K562 (cell line): Measurements from ENCODE around the gene PRUNE1. TPM values are rescaled to one million over a fixed set of nuclear protein-coding genes. Genes with fewer than 3 reads are reported as not detected.

Experiments
- BCL6 ChIP-seq: fragments of 250-450 bp; sonication (Bioruptor Pico); IDR thresholded peaks from 2 replicates; pipeline ENCODE4 v1.4.0; 2020
- BRF2 ChIP-seq: IDR thresholded peaks from 3 replicates; pipeline ENCODE4 v1.6.1; 2011; ENCODE audit warnings: borderline replicate concordance, mild to moderate bottlenecking; ENCODE audit not compliant: insufficient read length, insufficient read depth
- CEBPB ChIP-seq: fragments of 450-650 bp; IDR thresholded peaks from 2 replicates; pipeline ENCODE4 v1.6.1; 2016; ENCODE audit warnings: missing genetic modification characterization, missing compliant biosample characterization
- CHCHD3 ChIP-seq: fragments of 250-450 bp; sonication (Bioruptor Pico); IDR thresholded peaks from 2 replicates; pipeline ENCODE4 v2.1.2; 2022; ENCODE audit warnings: mild to moderate bottlenecking
- HNRNPUL1 ChIP-seq: fragments of 200-400 bp; formaldehyde crosslinking; IDR thresholded peaks from 2 replicates; pipeline ENCODE4 v1.6.1; 2017; ENCODE audit warnings: low read length
- JUN ChIP-seq, 2 experiments: sonication (generic) in 1 of 2; formaldehyde crosslinking in 1 of 2; IDR thresholded peaks; 2 replicates each; pipeline versions ENCODE4 v1.6.1 to v1.8.0; 2012 to 2022; ENCODE audit warnings: borderline replicate concordance in 2 of 2, mild to moderate bottlenecking in 2 of 2, improper control_type of control experiment in 1 of 2, low read depth in 1 of 2, low read length in 1 of 2, missing genetic modification reagents in 1 of 2
- MBD2 ChIP-seq: sonication (generic); IDR thresholded peaks from 2 replicates; pipeline ENCODE4 v1.6.1; 2016; ENCODE audit warnings: low read depth, borderline replicate concordance
- MTA2 ChIP-seq: fragments of 450-650 bp; IDR thresholded peaks from 2 replicates; pipeline ENCODE4 v1.6.1; 2016; ENCODE audit warnings: low read depth
- MYBL2 ChIP-seq, 2 experiments: fragments of 450-650 bp in 1 of 2; sonication (generic) in 1 of 2; formaldehyde crosslinking in 1 of 2; IDR thresholded peaks; 2 replicates each; pipeline versions ENCODE4 v1.6.1 to v1.8.1; 2017 to 2022; ENCODE audit warnings: borderline replicate concordance in 1 of 2, inconsistent platforms in 1 of 2, low read depth in 1 of 2, mild to moderate bottlenecking in 1 of 2, missing genetic modification reagents in 1 of 2, moderate library complexity in 1 of 2
- NFRKB ChIP-seq: fragments of 450-650 bp; IDR thresholded peaks from 2 replicates; pipeline ENCODE4 v1.6.1; 2016; ENCODE audit warnings: low read depth
- RAD51 ChIP-seq: fragments of 450-650 bp; IDR thresholded peaks from 2 replicates; pipeline ENCODE4 v1.7.1; 2016; ENCODE audit warnings: low read depth, mild to moderate bottlenecking, borderline replicate concordance
- SNRNP70 ChIP-seq: fragments of 200-400 bp; formaldehyde crosslinking; optimal IDR thresholded peaks from 2 replicates; pipeline ENCODE3; 2017; ENCODE audit warnings: low read depth, low read length
- STAT5A ChIP-seq: IDR thresholded peaks from 2 replicates; pipeline ENCODE4 v1.6.1; 2012; ENCODE audit warnings: low read length, inconsistent platforms, borderline replicate concordance
- TEAD2 ChIP-seq: fragments of 450-650 bp; IDR thresholded peaks from 2 replicates; pipeline ENCODE4 v1.6.1; 2016; ENCODE audit warnings: missing genetic modification characterization, control low read depth, missing compliant biosample characterization
- TFE3 ChIP-seq: fragments of 450-650 bp; formaldehyde crosslinking; IDR thresholded peaks from 2 replicates; pipeline ENCODE4 v1.4.0; 2020; ENCODE audit warnings: mild to moderate bottlenecking, mixed read lengths
- USF1 ChIP-seq: sonication (generic); formaldehyde crosslinking; IDR thresholded peaks from 2 replicates; pipeline ENCODE4 v1.9.0; 2022; ENCODE audit warnings: mild to moderate bottlenecking, missing genetic modification reagents
- ZEB2 ChIP-seq: fragments of 450-650 bp; IDR thresholded peaks from 2 replicates; pipeline ENCODE4 v1.6.1; 2016
- ZFP1 ChIP-seq: fragments of 450-650 bp; formaldehyde crosslinking; IDR thresholded peaks from 2 replicates; pipeline ENCODE4 v1.4.0; 2020; ENCODE audit warnings: mild to moderate bottlenecking, mixed read lengths
- ZNF436 ChIP-seq: fragments of 250-450, 450-650 bp; sonication (Bioruptor Pico); formaldehyde crosslinking; IDR thresholded peaks from 2 replicates; pipeline ENCODE4 v1.7.0; 2020; ENCODE audit warnings: mild to moderate bottlenecking
- ZNF512 ChIP-seq: IDR thresholded peaks from 2 replicates; pipeline ENCODE4 v1.6.1; 2016; ENCODE audit warnings: missing genetic modification characterization, missing compliant biosample characterization
- ZNF655 ChIP-seq: fragments of 250-450 bp; sonication (Bioruptor Pico); IDR thresholded peaks from 2 replicates; pipeline ENCODE4 v1.5.0; 2021
- polyA plus RNA-seq, 8 experiments: library from polyadenylated mRNA; depleted of rRNA in 4 of 8; stranded (reverse) in 5 of 8; unstranded in 3 of 8; fragments of >200 nt; fragmentation: Nextera tagmentation in 2 of 8; fragmentation: Illumina TruSeq in 1 of 8; extraction: Ambion mirVana in 2 of 8; extraction: Trizol in 1 of 8; gene quantifications; 2 replicates each; pipeline versions ENCODE4 v1.2.1 to v1.2.3, GENCODE V29; 2011 to 2014; ENCODE audit warnings: inconsistent platforms in 1 of 8, missing spikeins in 1 of 8
- total RNA-seq, 7 experiments: library from RNA; depleted of rRNA in 6 of 7; stranded (reverse); fragments of >200 nt in 6 of 7; fragmentation: Illumina TruSeq in 2 of 7; extraction: Trizol in 2 of 7; gene quantifications; 2 replicates each; pipeline versions ENCODE4 v1.2.1 to v1.2.3, GENCODE V29; 2011 to 2021; ENCODE audit warnings: low replicate concordance in 1 of 7

PRUNE1 gene
- total and polyA plus RNA-seq, 9 of the 15 experiments (the other 6 are each of a cell fraction or from before 2014, with no cell fraction given) = 16.7 to 48.3 (median 26.2) TPM

- TF ChIP-seq MBD2 (no peak), JUN (IDR thresholded peaks at IDR 0.05; ENCODE audit: borderline replicate concordance, low read depth, low read length) (peak; percentile 97), JUN (CRISPR knock-in tag; IDR thresholded peaks at IDR 0.05; ENCODE audit: borderline replicate concordance) (no peak), CHCHD3 (CRISPR knock-in tag) (no peak), SNRNP70 (no peak), HNRNPUL1 (no peak), ZEB2 (peak; percentile 60), USF1 (CRISPR knock-in tag) (peak; percentile 86), TFE3 (CRISPR knock-in tag) (peak; percentile 49; the same call in 1 of the 2 replicates), BCL6 (CRISPR knock-in tag) (no peak), ZNF512 (tag) (no peak), STAT5A (no peak), RAD51 (peak; percentile 83), TEAD2 (no peak), MYBL2 (IDR thresholded peaks at IDR 0.05; ENCODE audit: low read depth) (no peak), MYBL2 (CRISPR knock-in tag; IDR thresholded peaks at IDR 0.05; ENCODE audit: borderline replicate concordance) (no peak), ZNF436 (CRISPR knock-in tag) (no peak), BRF2 (no peak), MTA2 (no peak), CEBPB (tag) (0 out of 2 replicates have a peak, but pooled peaks have one; percentile 24), ZNF655 (CRISPR knock-in tag) (no peak), ZFP1 (CRISPR knock-in tag) (no peak), NFRKB (no peak)
Observed at GRCh38 chr1:151001602-151002001, 6.6 kb upstream of the PRUNE1 start (continued).
